Measurements from ENCODE around the gene ETFDH. TPM values are rescaled to one million over a fixed set of nuclear protein-coding genes. Genes with fewer than 3 reads are reported as not detected.

ETFDH gene
- total RNA-seq = 26.0 and 32.0 TPM in 2 replicates

GRCh38 chr4:158671915-158672806, at the start of gene ETFDH:
TSS of gene ETFDH (plus strand) at chr4:158672296. CDS start at chr4:158672457, 161 bp downstream.

GRCh38 chr4:158671665-158671914, 506 bp upstream of the ETFDH start, which contains the start of gene C4orf46:
TSS of gene C4orf46 (minus strand) at chr4:158671887. CDS start at chr4:158671801, 86 bp downstream.

GRCh38 chr4:158722917-158723793, 51.1 kb downstream of the ETFDH start, which contains the start of gene PPID:
TSS of gene PPID (minus strand) at chr4:158723396. CDS start at chr4:158723288, 108 bp downstream.

Small RNAs within 50 kb of the gene (small RNA-seq; reads per million reads assigned to genes)
- gene RF00012 = not detected

Other genes with a start within 250 kb of the ETFDH start
- not detected in 2 replicates for gene RXFP1, start 150.4 kb upstream of the ETFDH start, total RNA-seq
- gene C4orf46, start 409 bp upstream of the ETFDH start, total RNA-seq = 25.1 and 34.8 TPM in 2 replicates
- 28.3 and 34.8 TPM in 2 replicates for gene PPID, start 51.1 kb downstream of the ETFDH start, total RNA-seq
- 21.0 and 24.2 TPM in 2 replicates for gene FNIP2, start 96.7 kb downstream of the ETFDH start, total RNA-seq